ENCODE data around the gene CD81. TPM values are rescaled to one million over a fixed set of nuclear protein-coding genes. Genes with fewer than 3 reads are reported as not detected.
A peak's percentile ranks its signal among the peaks of the same experiment; 100 is the strongest.

The CD81 gene
- total RNA-seq, 1 donor from 2014 or later: 212 TPM

GRCh38 chr11:2375964-2376551 is 1.1 kb upstream of the CD81 start:
- no peak for DNase-seq (ENCODE audit: low read depth in 2 of 2)

- peak; percentile 64 to 75 for DNase-seq (ENCODE audit: low read depth in 2 of 2)
Observed at GRCh38 chr11:2377511-2378443, 667 bp downstream of the CD81 start.

- DNase-seq (ENCODE audit: low read depth in 2 of 2): peak; percentile 38 to 41
Observed at GRCh38 chr11:2378527-2379210, 1.6 kb downstream of the CD81 start.

- DNase-seq (ENCODE audit: low read depth in 2 of 2): no peak
Observed at GRCh38 chr11:2379466-2380174, 2.5 kb downstream of the CD81 start.

- DNase-seq (ENCODE audit: low read depth in 2 of 2): no peak
Observed at GRCh38 chr11:2380396-2380795, 3.3 kb downstream of the CD81 start.

- DNase-seq (ENCODE audit: low read depth in 2 of 2): peak; percentile 86 to 94
Observed at GRCh38 chr11:2380807-2381350, 3.8 kb downstream of the CD81 start.

- DNase-seq (ENCODE audit: low read depth in 2 of 2): no peak
Observed at GRCh38 chr11:2381494-2382128, 4.5 kb downstream of the CD81 start.

- no peak for DNase-seq (ENCODE audit: low read depth in 2 of 2)
Observed at GRCh38 chr11:2382129-2382517, 5.0 kb downstream of the CD81 start.

- DNase-seq (ENCODE audit: low read depth in 2 of 2): peak; percentile 65 to 88
Observed at GRCh38 chr11:2382936-2383851, 6.1 kb downstream of the CD81 start.

GRCh38 chr11:2383852-2384804 is 7.0 kb downstream of the CD81 start:
- peak in 1 of 2 donors; percentile 33 for DNase-seq (ENCODE audit: low read depth in 2 of 2)

GRCh38 chr11:2385156-2386151 is 8.3 kb downstream of the CD81 start:
- no peak for DNase-seq (ENCODE audit: low read depth in 2 of 2)

- DNase-seq (ENCODE audit: low read depth in 2 of 2): no peak
Observed at GRCh38 chr11:2386591-2386990, 9.5 kb downstream of the CD81 start.

GRCh38 chr11:2387266-2387987 is 10.3 kb downstream of the CD81 start:
- peak; percentile 33 to 51 for DNase-seq (ENCODE audit: low read depth in 2 of 2)

GRCh38 chr11:2388431-2389376 is 11.6 kb downstream of the CD81 start:
- DNase-seq (ENCODE audit: low read depth in 2 of 2): no peak

GRCh38 chr11:2389377-2390026 is 12.4 kb downstream of the CD81 start:
- DNase-seq (ENCODE audit: low read depth in 2 of 2): no peak
